Right ventricle myocardium inferior (tissue), 1 donor: Measurements from ENCODE around the gene ITGB1BP2. TPM values are rescaled to one million over a fixed set of nuclear protein-coding genes. Genes with fewer than 3 reads are reported as not detected.
"Not testable (repeated sequence)": the region's sequence is repeated elsewhere in the genome, so short reads cannot be mapped to it uniquely, and the experiment has no call there.

Experiments
- ATAC-seq: fragments of 200-7000 bp; cut with Tn5 transposase; one replicate; pipeline ENCODE4 v1.9.1; 2020; ENCODE audit warnings: mild to moderate bottlenecking, moderate library complexity
- DNase-seq: peaks from one replicate; pipeline ENCODE4 v3.0.0; 2021; ENCODE audit errors: missing footprints
- intact Hi-C: fragments of 100-400 bp; cut with DNase I; formaldehyde crosslinking; loops from one replicate; pipeline ENCODE4 v1.11.0; 2022
- long read RNA-seq: library from polyadenylated mRNA; unstranded; transcript quantifications from one replicate; pipeline ENCODE4 v2.0.0, GENCODE V29; 2021
- total RNA-seq: library from RNA; stranded (reverse); fragmentation: NEBNext Ultra II Directional; extraction: Animal tissue kit (Norgen Biotek cat#: 25700); gene quantifications from one replicate; pipeline ENCODE4 v1.2.1, GENCODE V29; 2021
- donor health status: DM: no; HTN: yes; CAD: no; lungs with severe emphysema.

ITGB1BP2 gene
- 105 TPM for total RNA-seq
- long read RNA-seq, transcript ITGB1BP2-201 (11 exons, 1,296 nt): major isoform, 8 of 10 reads
- long read RNA-seq, partial matches to known transcripts: 0 of 10 reads
- long read RNA-seq, other reads (novel, unspliced or antisense): 1 of 10 reads

DNA sequence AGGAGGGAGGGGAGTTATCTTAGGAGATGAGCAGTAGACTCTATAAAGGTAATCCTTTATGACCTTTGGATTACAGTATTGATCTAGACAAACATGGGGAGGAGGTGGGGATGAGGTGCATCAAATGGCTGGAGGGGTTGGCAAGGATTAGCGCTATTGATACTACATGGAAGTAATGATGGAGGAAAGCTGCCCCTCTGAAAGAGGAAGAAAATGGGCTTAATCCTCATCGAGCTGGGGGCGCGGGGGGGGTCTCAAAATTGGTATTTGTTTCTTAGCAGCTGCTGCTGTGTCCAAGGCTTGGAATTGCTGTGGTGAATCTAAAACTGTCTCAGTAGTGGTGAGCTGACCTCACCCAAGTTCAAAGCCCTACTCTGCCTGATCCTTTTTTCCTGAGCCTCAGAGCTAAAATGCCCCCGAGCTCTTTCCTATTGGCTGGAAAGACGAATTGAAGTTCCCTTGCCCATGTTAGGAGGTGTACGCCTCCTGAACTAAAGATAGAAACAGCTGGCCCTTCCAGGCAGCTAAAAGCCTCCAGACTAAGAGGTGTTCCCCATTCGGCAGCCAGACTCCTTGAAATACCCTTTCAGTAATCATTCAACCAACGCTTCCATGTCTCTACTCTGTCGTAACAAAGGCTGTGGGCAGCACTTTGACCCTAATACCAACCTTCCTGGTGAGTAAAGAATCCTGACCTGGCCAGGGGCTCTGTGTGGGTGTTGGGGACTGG, at the start of gene ITGB1BP2:
ITGB1BP2 (plus strand) TSS at position 556 of the 730 bp plus-strand sequence; CDS start at position 613, 57 bp downstream.
- ATAC-seq (peak; percentile 88), DNase-seq (no peak)
- intact Hi-C loops: no loop called here

DNA sequence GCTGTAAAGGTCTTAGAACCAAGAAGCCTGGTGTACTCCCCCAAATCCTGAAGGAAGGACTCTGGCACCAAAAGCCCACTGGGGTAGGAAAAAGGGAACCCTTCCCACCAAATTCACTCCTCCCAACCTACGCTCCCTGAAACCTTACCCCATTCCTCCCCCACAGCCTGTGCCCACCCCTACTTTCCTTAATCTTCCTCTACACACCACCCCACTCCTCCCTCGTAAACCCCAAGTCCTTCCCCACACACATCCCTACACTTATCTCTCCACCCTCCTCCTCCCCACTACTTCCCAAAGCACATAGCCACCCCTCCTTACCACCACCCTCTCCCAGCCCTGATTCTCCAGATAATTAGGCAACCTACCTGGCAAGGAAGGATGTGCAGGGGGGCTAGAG, 49.3 kb upstream of the ITGB1BP2 start:
- intact Hi-C loops: loop anchor here (5.0 kb wide), 1 partner anchor 70 kb away; no protein-coding TSS in a partner anchor
- DNase-seq (no peak), ATAC-seq (no peak)

DNA sequence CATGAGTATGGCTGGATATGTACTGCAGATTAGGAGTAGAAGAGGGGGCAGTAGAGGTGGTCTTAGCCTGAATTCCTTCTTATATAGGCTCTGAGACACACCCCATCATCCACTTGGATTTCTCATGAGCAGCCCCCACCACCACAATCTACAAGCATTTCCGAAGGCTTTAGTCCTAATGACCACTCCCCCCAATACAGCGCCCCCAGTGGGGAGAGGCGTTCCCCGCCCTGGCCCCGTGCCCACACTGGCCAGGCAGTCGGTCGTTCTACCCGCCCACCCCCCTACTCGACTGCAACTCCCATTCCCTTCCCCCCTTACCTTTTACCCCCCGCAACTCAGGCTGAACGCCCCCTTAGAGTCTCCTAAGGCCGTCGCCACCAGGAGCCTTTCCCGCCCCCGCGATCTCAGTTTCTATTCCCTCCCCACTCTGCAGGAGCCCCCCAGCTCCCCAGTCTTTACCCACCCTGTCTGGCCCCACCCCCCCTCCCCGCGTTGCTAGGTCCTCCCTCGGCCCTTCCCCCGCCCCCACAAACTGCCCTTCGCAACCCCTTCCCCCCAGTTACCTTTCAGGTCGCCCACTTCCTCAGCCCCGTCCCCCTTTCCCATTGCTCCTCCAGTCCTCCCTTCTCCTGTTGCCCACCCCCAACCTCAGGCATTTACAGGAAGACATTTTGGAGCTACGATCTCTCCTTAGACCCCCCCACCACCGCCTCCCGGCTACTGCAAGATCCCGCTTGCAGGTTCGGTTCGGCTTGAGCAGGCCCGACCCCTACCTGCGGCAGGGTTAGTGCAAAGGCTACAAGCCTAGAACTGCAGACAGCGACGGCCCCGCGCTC, 48.1 kb upstream of the ITGB1BP2 start:
- ATAC-seq (no peak), DNase-seq (peak; percentile 70)
- intact Hi-C loops: loop anchor here (1.0 to 5.0 kb wide), 3 partner anchors 30 to 113 kb away; partner anchors contain the start of genes NONO and TAF1

DNA sequence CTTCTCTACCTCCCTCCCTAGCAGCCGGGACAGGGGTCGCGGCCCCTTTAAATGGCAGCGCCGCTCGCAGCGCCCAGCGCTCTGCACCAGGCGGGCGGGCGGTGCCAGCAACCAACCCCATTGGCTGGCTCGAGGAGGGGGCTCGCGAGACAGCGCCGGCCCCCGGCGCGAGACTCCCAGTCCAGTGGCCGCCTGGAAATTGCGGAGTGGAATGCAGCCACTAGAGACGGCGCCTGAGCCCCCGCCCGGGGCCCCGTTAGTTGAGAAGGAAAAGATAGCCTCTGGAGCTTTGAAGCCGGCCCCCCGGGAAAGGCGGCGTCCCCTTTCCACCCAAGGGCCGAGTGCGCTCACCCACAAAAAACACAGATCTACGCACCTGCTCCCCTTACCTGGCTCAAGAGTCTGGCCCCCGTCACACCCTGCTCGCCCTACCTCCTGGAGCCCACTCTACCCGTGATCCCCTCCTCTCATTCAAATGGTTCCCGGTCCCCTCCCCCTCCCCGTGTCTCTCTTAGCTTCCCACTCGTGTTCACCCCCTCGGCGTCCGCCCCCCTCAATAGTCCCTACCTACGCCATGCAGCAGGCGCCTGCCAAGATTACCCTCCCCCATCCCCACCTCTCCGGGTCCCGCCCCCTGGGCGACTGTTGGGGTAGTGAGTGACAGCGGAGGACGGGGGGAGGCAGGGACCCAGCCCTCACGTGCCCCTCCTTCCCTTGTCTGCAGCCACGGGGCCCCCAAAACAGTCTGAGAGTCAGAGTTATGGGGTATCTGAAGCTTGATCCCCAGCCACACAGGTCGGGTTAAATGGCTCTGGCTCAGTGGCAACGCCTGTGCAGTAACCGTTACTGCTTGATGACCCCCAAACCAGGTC, 47.2 kb upstream of the ITGB1BP2 start, which contains the start of gene ZMYM3:
ZMYM3 (minus strand) TSS at position 49 of the 872 bp plus-strand sequence. CDS start 885 bp downstream, outside the sequence.
- ATAC-seq: peak; percentile 97
- peak; percentile 92 for DNase-seq
- intact Hi-C loops: loop anchor here (1.0 to 5.0 kb wide), 3 partner anchors 29 to 112 kb away; partner anchors contain the start of genes NONO and TAF1

DNA sequence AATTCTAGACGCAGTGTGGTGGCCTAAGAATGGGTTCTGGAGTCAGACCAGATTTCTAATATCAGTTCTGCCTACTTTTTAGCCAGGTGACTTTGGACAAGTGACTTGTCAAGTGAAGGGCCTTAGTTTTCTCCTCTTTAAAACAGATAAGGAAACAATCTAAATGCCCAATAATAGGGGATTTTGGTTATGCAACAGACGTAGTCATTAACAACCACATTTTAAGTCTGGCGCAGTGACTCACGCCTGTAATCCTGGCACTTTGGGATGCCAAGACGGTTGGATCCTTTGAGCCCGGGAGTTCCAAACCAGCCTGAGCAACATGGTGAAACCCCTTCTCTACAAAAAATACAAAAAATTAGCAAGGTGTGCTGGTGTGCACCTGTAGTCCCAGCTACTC, 45.5 kb upstream of the ITGB1BP2 start:
- no peak for DNase-seq
- ATAC-seq: no peak
- intact Hi-C loops: no loop called here

DNA sequence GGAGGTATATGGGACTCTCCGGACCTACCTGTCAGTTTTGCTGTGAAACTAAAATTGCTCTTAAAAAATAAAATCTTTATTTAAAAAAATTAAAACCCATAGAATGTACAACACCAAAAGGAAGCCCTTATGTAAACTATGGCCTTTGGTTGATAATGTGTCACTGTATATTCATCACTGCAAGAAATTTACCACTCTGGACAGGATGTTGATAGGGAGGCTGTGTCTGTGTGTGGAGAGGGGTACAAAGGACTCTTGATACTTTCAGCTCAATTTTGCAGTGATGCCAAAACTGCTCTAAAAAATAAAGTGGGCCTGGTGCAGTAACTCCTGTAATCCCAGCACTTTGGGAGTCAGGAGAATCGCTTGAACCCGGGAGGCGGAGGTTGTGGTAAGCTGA, 44.7 kb upstream of the ITGB1BP2 start:
- ATAC-seq (no peak), DNase-seq (no peak)
- intact Hi-C loops: no loop called here

DNA sequence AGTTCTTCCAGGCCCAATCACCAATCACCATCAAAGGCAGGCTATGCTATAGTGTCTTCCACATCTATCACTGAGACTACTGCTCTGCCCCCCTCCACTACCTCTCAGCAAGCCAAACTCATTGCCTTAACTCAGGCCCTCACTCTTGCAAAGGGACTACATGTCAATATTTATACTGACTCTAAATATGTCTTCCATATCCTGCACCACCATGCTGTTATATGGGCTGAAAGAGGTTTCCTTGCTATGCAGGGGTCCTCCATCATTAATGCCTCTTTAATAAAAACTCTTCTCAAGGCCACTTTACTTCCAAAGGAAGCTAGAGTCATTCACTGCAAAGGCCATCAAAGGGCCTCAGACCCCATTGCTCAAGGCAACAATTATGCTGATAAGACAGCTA, 32.9 kb upstream of the ITGB1BP2 start:
- intact Hi-C loops, ATAC-seq, DNase-seq: not testable (repeated sequence)

DNA sequence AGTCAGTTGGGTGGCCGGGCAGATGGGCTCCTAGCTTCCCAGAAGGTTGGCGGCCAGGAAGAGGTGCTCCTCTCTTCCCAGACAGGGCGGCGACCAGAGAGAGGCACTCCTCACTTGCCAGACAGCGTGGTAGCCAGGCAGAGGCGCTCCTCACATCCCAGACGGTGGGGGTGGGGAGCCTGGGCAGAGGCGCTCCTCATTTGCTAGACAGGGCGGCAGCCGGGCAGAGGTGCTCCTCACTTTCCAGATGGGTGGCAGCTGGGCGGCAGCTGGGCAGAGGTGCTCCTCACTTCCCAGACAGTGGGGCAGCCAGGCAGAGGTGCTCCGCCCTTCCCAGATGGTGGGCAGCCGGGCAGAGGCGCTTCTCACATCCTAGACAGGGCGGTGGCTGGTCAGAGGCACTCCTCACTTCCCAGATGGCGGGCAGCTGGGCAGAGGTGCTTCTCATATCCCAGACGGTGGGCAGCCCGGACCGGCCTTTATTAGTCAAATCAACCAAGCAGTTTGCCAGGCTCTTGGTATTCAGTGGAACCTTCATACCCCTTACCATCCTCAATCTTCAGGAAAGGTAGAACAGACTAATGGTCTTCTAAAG, 31.7 kb upstream of the ITGB1BP2 start:
- intact Hi-C loops: no loop called here
- no peak for ATAC-seq
- DNase-seq: no peak

DNA sequence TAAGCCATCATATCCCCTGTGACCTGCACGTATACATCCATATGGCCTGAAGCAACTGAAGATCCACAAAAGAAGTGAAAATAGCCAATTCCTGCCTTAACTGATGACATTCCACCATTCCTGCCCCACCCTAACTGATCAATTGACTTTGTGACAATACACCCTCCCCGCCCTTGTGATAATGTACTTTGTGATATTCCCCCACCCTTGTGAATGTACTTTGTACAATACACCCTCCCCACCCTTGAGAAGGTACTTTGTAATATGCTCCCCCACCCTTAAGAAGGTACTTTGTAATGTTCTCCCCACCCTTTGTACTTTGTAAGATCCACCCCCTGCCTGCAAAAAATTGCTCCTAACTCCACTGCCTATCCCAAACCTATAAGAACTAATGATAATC, 29.2 kb upstream of the ITGB1BP2 start:
- intact Hi-C loops, DNase-seq, ATAC-seq: not testable (repeated sequence)

DNA sequence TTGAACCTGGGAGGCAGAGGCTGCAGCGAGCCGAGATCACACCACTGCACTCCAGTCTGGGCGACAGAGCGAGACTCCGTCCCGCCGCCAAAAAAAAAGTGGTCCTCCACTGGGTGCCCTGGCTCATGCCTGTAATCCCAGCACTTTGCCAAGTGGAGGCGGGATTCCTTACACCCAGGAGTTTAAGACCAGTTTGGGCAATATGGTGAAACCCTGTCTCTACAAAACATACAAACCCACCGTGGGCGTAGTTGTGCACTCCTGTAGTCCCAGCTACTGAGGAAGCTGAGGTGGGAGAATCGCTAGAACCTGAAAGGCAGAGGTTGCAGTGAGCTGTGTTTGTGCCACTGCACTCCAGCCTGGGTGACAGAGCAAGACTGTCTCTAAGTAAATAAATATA, 20.2 kb upstream of the ITGB1BP2 start:
- intact Hi-C loops: loop anchor here (10.0 kb wide), 1 partner anchor 84 kb away; the partner anchor contains the start of gene TAF1
- not testable (repeated sequence) for DNase-seq, ATAC-seq

DNA sequence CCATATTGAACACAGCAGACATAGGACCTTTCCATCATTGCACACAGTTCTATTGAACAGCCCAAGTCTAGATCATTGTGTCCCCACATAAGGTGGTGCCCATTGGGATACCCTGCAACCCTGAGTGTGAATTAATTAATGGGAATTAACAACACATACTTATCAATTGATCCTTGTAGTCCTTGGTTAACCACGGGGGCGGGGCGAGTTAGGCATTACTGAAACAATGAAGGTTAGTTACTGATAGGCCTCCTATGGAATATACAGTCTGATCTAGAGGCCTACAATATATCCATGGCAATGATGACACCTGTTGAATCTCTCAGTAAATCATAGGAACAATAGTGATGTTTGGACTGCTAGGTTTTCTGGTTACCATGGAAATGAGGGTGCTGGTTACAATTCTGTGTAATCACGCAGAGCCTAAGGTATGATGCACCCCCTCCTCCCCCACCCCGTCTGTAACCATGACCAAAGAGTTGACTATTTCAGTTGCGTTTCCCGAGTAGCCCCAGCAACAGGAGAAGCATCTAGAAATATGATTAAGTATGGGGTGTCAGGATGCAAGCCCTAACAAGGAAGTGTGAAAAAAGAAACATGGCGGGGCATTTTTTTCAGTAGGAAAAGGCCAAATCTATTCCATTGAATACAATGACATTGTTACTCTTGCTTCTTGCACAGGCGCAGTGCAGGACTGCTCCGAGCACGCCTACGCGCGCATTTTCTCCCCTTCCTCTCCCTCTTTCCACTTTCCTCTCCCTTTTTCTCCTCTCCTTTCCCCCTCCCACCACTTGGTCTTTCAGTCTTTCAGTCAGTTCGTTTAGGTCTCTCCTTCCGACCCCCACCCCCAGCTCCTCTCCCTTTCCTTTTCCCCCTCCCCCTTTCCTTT, 18.8 kb upstream of the ITGB1BP2 start:
- DNase-seq (no peak), ATAC-seq (peak; percentile 81)
- intact Hi-C loops: loop anchor here (1.0 to 10.0 kb wide), 3 partner anchors 28 to 100 kb away; partner anchors contain the start of genes TAF1 and ZMYM3

DNA sequence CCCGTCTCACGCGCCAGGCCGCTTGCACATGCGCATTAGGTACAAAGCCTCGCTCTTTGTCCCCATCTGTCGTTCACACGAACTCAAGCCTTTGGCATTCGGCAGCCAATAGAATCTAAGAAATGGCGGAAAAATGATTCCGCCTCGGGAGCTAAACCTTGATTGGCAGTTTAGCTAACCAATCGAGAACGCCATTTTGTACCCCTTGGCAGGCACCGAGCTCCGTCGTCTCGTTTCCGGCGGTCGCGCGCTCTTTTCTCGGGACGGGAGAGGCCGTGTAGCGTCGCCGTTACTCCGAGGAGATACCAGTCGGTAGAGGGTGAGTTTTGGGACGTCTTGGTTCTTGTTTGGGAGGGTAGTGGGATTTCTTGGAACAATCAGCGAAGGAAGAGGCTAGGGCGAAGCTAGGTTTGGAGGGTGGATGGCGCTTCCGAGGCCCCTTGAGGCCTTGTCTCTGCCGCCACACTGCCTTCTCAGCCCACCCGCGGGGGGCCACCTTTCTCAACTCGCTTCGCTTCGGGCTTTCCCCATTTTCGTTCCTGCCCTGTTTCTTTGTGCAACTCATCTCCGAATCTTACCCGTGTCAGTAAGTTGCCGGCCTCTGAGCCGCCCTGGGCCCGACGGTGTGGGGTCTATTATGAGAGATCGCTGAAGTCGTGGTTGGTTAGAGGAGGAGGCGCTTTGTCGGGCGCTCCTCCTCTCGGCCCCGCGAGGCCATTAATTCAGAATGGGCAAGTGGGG, 18.0 kb upstream of the ITGB1BP2 start, which contains the start of gene NONO:
NONO (plus strand) TSS at position 233 of the 741 bp plus-strand sequence. CDS start 7,003 bp downstream, outside the sequence.
- intact Hi-C loops: loop anchor here (1.0 to 10.0 kb wide), 3 partner anchors 29 to 101 kb away; partner anchors contain the start of genes TAF1 and ZMYM3
- DNase-seq (peak; percentile 87), ATAC-seq (peak; percentile 95)

DNA sequence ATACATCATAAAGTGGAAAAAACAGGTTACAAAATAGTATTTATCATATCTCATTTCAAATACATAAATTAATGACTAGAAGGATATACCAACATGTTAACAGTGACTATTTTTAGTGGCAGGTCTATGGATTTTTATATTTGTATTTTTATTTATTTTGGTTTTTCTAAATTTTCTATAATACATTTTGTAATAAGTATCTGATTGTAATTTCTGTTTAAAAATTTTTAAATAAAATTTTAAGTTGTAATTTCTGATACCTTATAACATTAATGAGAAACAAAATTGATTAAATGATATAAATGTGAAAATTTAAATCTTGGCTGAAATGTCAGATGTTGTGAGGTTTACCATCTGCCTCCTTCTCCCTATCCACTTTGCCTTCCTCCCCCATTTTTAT, 15.6 kb upstream of the ITGB1BP2 start:
- no peak for ATAC-seq
- intact Hi-C loops: loop anchor here (10.0 kb wide), 1 partner anchor 79 kb away; the partner anchor contains the start of gene TAF1
- DNase-seq: no peak

DNA sequence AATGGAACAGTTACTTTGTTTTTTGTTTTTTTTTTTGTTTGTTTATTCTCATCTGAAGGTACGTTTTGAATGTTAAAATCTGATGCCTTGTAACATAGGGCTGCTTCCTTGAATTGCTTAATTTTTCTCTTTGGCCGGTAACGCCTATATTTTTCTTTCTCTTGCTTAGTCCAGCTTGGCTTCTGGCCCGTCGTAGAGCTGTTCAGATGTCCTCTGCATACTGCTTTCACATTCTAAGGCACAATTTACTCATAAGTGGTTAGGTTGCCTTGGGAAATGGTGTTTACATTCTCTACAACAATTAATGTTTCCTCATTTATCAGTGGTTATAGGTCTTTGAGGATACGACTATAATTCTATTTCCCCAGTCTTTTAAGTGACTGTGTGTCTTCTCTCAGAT, 10.2 kb upstream of the ITGB1BP2 start:
- intact Hi-C loops: no loop called here
- no peak for ATAC-seq
- no peak for DNase-seq

DNA sequence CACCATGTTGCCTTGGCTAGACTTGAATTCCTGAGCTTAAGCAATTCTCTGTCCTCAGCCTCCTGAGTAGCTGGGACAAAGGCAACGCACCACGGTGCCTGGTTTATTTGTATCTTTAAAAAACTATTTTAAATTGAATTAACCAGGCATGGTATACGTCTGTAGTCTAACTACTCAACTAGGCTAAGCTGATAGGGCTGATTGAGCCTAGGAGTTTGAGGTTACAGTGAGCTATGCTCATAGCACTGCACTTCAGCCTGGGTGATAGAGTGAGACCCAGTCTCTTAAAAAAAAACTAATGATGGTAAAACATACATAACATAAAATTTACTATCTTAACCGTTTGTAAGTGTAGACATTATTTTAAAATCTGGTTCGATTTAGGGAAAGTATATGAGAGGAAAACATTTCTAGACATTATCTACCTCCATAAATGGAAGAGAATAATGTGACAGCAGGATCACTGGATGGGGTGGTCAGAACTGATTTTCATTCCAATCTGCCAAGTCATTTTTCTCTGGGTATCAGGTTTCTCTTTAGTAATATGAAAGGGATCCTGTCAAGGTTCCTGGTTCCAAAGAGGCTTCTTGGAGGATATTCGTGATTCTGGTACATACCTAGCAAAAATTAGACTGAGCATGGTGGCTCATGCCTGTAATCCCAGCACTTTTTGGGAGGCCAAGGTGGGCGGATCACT, 8.7 kb upstream of the ITGB1BP2 start:
- ATAC-seq (no peak), DNase-seq (no peak)
- intact Hi-C loops: no loop called here
